ENCODE data around the gene PAX8. TPM values are rescaled to one million over a fixed set of nuclear protein-coding genes. Genes with fewer than 3 reads are reported as not detected.
"Not testable (repeated sequence)": the region's sequence is repeated elsewhere in the genome, so short reads cannot be mapped to it uniquely, and the experiment has no call there.

The PAX8 gene
- total RNA-seq, 1 experiment from 2014 or later: 1.5 TPM

DNA sequence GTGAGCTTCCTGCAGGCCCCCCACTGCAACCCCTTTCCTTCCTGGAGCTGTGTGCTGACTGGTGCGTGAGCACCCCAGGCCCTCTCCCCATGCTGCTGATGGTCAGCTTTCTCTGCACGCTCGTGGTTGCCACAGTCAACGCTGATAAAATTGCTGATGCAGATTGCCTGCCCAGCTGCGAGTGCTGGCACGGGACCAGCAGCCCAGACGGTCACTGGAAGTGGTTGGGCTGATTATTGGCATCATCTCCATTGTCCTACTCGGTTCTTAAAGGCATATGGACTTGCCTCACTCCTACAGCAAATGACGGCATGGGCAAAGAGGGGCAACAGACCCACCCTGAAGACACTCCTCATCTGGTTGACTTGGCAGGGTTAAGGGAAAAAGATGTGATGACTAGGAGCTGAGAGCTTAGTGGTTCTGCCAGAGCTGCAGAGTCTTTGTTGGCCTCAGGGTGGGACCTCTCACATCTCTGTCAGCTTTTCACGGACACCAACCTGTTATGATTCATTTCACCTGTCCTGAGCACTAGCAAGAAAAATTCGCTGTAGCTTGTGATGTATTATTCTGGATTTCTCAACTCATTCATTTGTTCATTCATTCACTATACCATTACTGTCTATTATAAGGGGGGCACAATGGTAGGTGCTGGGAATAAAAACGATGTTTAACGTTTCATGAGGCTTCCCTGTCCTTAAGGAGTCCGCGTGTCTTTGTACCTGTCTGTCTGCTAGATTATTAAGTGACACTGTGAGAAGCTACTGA is 38.4 kb downstream of the PAX8 start:
- Histone ChIP-seq H3K27me3 (ENCODE audit: low read length) (no peaks in the 10 kb centered on the region), H3K79me2 (ENCODE audit: low read length) (no peaks in the 10 kb centered on the region), H3K4me3 (ENCODE audit: low read length) (no peak overlapping the region), H3K4me1 (ENCODE audit: low read length) (no peaks in the 10 kb centered on the region), H3K9me2 (replicated peaks; ENCODE audit: insufficient read depth, low read length) (no peaks in the 10 kb centered on the region), H2AFZ (ENCODE audit: low read length) (no peak overlapping the region), H4K20me1 (ENCODE audit: insufficient read depth, low read depth, low read length) (no peaks in the 10 kb centered on the region), H3K9ac (ENCODE audit: low read length) (no peak overlapping the region), H3K4me2 (ENCODE audit: low read depth, low read length, poor library complexity, severe bottlenecking) (no peak overlapping the region), H3K27ac (ENCODE audit: low read length) (no peak overlapping the region), H3K36me3 (ENCODE audit: insufficient read depth, low read length) (no peaks in the 10 kb centered on the region), H3K9me3 (ENCODE audit: low read length) (no peaks in the 10 kb centered on the region)
- DNase-seq: no peak

DNA sequence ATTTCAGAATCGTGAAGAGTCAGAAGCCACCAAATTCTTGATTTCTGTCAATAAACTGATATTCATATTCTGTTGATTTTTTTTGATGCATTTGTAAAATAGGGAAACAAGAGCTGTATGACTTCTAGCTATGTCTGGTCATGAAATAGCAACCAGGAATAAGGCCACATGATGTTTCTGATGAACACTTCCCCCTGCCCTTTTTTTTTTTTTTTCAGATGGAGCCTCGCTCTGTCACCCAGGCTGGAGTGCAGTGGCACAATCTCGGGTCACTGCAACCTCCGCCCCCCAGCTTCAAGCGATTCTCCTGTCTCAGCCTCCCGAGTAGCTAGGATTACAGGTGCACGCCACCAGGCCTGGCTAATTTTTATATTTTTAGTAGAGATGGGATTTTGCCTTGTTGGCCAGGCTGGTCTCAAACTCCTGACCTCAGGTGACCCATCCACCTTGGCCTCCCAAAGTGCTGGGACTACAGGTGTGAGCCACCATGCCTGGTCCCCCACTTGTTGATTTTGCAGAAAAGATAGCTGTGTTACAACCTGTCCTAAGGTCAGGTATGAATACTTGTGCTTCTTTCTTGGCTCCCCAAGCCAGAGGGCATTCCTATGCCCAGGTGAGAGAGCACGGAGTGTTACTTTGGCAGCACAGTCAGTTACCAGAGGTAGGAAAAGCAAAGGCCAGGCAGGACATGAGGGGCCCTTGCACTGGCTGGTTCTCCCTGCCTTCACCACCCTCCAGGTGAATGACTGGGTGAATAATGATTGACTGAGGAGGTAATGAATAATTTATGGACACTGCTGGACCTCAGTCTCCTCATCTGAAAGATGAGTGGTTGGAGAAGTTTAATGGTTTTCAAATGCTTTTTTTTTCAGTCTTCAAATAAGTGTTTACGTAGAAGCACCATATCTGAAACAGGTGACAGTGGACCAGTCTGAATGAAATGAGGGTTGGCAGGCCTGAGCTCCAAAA is 39.6 kb downstream of the PAX8 start:
- H3K79me2 ChIP-seq (ENCODE audit: low read length): no peaks in the 10 kb centered on the region
- no peaks in the 10 kb centered on the region for H3K9me3 ChIP-seq (ENCODE audit: low read length)
- H3K4me1 ChIP-seq (ENCODE audit: low read length): no peaks in the 10 kb centered on the region
- no peak overlapping the region for H3K4me2 ChIP-seq (ENCODE audit: low read depth, low read length, poor library complexity, severe bottlenecking)
- no peak for DNase-seq
- H3K27ac ChIP-seq (ENCODE audit: low read length): no peak overlapping the region
- no peak overlapping the region for H3K4me3 ChIP-seq (ENCODE audit: low read length)
- H3K9ac ChIP-seq (ENCODE audit: low read length): no peak overlapping the region
- no peaks in the 10 kb centered on the region for H4K20me1 ChIP-seq (ENCODE audit: insufficient read depth, low read depth, low read length)
- H3K9me2 ChIP-seq (replicated peaks; ENCODE audit: insufficient read depth, low read length): no peaks in the 10 kb centered on the region
- no peaks in the 10 kb centered on the region for H3K27me3 ChIP-seq (ENCODE audit: low read length)
- H2AFZ ChIP-seq (ENCODE audit: low read length): no peak overlapping the region
- H3K36me3 ChIP-seq (ENCODE audit: insufficient read depth, low read length): no peaks in the 10 kb centered on the region

DNA sequence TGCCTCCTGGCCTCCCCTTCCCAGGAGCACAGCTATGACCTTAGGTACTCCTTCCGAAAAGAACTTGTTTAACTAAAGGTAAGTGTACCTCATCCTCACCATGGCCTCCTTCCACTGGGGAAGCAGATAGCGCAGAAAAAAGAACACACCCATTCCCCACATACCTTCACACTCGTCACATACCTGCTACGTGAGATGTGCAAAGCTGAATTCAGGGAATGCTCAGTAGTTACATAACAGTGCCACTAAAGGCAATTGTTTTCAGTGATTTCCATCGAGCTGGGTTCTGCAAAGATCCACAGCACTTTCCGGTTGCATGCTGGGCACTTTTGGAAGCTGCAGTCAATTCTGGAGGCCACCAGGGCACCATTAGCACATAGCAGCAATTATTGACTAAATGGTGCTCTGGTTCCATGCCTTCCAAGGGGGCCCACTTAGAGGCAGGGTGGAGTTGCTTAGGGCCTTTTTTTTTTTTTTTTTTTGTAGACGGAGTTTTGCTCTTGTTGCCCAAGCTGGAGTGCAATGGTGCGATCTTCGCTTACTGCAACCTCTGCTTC is 41.0 kb downstream of the PAX8 start:
- Histone ChIP-seq H3K36me3 (ENCODE audit: insufficient read depth, low read length) (no peaks in the 10 kb centered on the region), H4K20me1 (ENCODE audit: insufficient read depth, low read depth, low read length) (no peaks in the 10 kb centered on the region), H3K9ac (ENCODE audit: low read length) (no peak overlapping the region), H3K4me1 (ENCODE audit: low read length) (no peaks in the 10 kb centered on the region), H3K9me3 (ENCODE audit: low read length) (no peaks in the 10 kb centered on the region), H3K27ac (ENCODE audit: low read length) (no peak overlapping the region), H3K4me3 (ENCODE audit: low read length) (no peak overlapping the region), H3K4me2 (ENCODE audit: low read depth, low read length, poor library complexity, severe bottlenecking) (no peak overlapping the region), H3K79me2 (ENCODE audit: low read length) (no peaks in the 10 kb centered on the region), H3K9me2 (replicated peaks; ENCODE audit: insufficient read depth, low read length) (no peaks in the 10 kb centered on the region), H3K27me3 (ENCODE audit: low read length) (no peaks in the 10 kb centered on the region), H2AFZ (ENCODE audit: low read length) (no peak overlapping the region)
- no peak for DNase-seq

DNA sequence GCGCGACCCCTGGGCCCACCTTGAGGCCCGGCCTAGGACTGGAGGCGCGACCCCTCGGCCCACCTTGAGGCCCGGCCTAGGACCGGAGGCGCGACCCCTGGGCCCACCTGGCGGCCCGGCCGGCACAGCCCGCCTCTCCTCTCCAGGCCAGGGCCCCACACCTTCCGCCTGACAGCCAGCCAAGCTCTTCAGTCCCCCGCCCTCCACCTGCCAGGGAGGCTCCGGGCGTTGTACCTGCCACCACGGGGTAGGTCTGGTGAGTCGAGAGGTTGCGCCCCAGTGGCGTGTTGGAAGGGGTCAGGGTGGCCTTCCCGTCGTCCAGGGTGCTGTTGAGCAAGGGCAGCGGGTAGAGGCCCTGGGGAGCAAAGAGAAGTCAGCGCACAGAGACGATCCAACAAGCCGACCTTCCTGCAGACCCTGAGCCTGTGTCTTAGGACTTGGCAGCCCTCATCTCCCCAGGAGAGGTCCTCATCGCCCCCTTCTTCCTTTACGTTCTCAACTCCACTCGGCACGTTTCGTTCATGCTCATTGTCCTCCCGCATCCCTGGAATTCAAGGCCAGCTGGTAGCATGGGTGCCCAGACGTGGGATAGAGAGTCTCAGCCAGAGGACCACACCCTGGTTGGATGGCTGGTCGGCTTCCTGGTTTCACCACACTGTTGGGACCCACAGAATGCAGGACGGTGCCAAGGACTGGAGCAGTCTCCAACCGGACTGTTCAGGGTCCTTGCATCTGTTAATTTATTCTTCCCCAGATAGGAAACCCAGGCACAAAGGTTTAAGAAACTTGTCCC is 42.2 kb downstream of the PAX8 start:
- no peak overlapping the region for H3K27ac ChIP-seq (ENCODE audit: low read length)
- no peak for DNase-seq
- no peaks in the 10 kb centered on the region for H4K20me1 ChIP-seq (ENCODE audit: insufficient read depth, low read depth, low read length)
- no peaks in the 10 kb centered on the region for H3K9me2 ChIP-seq (replicated peaks; ENCODE audit: insufficient read depth, low read length)
- H2AFZ ChIP-seq (ENCODE audit: low read length): no peak overlapping the region
- H3K4me3 ChIP-seq (ENCODE audit: low read length): no peak overlapping the region
- H3K36me3 ChIP-seq (ENCODE audit: insufficient read depth, low read length): no peaks in the 10 kb centered on the region
- no peaks in the 10 kb centered on the region for H3K79me2 ChIP-seq (ENCODE audit: low read length)
- H3K27me3 ChIP-seq (ENCODE audit: low read length): no peaks in the 10 kb centered on the region
- H3K9me3 ChIP-seq (ENCODE audit: low read length): no peaks in the 10 kb centered on the region
- H3K9ac ChIP-seq (ENCODE audit: low read length): no peak overlapping the region
- H3K4me2 ChIP-seq (ENCODE audit: low read depth, low read length, poor library complexity, severe bottlenecking): no peak overlapping the region
- H3K4me1 ChIP-seq (ENCODE audit: low read length): no peaks in the 10 kb centered on the region

DNA sequence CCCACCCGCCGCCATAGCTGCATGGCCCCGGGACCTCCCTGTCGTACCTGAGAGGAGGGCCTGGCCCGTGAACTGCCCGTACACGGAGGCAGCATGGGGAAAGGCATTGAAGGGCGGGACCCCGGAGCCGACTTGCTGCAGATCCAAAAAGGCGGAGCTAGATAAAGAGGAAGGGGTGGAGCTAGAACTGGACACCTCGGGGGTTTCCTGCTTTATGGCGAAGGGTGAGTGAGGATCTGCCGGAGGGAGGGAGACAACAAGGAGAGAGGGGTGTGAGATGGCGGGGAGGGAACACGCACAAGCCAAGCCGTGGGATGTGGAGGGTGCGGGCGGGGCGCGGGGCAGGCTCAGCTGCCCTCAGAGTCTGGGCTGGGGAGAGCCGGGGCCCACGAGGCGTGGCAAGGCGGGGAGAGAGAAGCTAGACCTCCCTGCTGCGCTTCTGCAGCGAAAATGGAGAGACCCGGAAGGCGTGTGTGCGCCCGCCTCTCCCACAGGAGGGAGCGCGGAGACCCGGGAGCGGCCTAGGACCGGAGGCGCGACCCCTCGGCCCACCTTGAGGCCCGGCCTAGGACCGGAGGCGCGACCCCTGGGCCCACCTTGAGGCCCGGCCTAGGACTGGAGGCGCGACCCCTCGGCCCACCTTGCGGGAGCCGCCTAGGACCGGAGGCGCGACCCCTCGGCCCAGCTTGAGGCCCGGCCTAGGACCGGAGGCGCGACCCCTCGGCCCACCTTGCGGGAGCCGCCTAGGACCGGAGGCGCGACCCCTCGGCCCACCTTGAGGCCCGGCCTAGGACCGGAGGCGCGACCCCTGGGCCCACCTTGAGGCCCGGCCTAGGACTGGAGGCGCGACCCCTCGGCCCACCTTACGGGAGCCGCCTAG is 43.1 kb downstream of the PAX8 start:
- not testable (repeated sequence) for H3K27me3 ChIP-seq (ENCODE audit: low read length); H3K9me2 ChIP-seq (replicated peaks; ENCODE audit: insufficient read depth, low read length); H3K9ac ChIP-seq (ENCODE audit: low read length); H4K20me1 ChIP-seq (ENCODE audit: insufficient read depth, low read depth, low read length); H3K4me2 ChIP-seq (ENCODE audit: low read depth, low read length, poor library complexity, severe bottlenecking); H3K79me2 ChIP-seq (ENCODE audit: low read length); DNase-seq; H3K4me3 ChIP-seq (ENCODE audit: low read length); H2AFZ ChIP-seq (ENCODE audit: low read length); H3K27ac ChIP-seq (ENCODE audit: low read length); H3K9me3 ChIP-seq (ENCODE audit: low read length); H3K36me3 ChIP-seq (ENCODE audit: insufficient read depth, low read length); H3K4me1 ChIP-seq (ENCODE audit: low read length)

DNA sequence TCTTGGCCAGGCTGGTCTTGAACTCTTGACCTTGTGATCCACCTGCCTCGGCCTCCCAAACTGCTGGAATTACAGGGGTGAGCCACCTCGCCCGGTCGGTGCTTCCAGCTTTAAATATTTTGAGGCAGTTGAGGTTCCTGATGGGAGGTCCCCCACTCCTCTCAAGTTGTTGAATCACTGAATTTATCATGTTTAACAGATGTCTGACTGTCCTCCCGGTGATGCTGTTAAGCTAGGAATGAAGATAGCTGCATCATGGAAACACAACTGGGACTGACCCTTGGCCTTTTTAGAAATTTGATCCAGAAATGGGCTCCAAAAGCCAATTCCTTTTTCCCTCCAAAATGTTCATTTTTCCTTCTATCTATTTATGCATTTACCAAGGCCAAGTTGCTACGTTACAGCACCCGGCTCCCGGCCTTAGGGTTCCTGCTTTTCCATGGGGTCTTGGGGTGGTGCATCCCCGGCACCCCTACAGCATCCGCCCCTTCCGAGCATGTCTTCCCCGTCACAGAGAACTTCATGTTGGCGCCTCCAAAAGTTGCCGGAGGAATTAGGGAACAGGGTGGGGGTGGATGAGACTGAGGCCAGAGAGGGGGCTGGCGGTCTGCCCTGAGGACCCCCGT is 43.9 kb downstream of the PAX8 start:
- Histone ChIP-seq H3K4me1 (ENCODE audit: low read length) (no peaks in the 10 kb centered on the region), H3K4me2 (ENCODE audit: low read depth, low read length, poor library complexity, severe bottlenecking) (no peak overlapping the region), H3K27ac (ENCODE audit: low read length) (no peak overlapping the region), H3K4me3 (ENCODE audit: low read length) (no peak overlapping the region), H3K9me2 (replicated peaks; ENCODE audit: insufficient read depth, low read length) (no peaks in the 10 kb centered on the region), H3K9ac (ENCODE audit: low read length) (no peak overlapping the region), H3K27me3 (ENCODE audit: low read length) (no peaks in the 10 kb centered on the region), H3K79me2 (ENCODE audit: low read length) (no peaks in the 10 kb centered on the region), H3K9me3 (ENCODE audit: low read length) (no peaks in the 10 kb centered on the region), H3K36me3 (ENCODE audit: insufficient read depth, low read length) (no peaks in the 10 kb centered on the region), H2AFZ (ENCODE audit: low read length) (no peak overlapping the region), H4K20me1 (ENCODE audit: insufficient read depth, low read depth, low read length) (no peaks in the 10 kb centered on the region)
- DNase-seq: no peak
